Brain microvascular endothelial cell (primary cell): ENCODE measurements around the gene CHMP1A.
"Not testable (repeated sequence)": the region's sequence is repeated elsewhere in the genome, so short reads cannot be mapped to it uniquely, and the experiment has no call there.

Experiments used
- DNase-seq: peaks from one replicate; pipeline ENCODE4 v3.0.0-alpha.2; 2020
- H3K27ac ChIP-seq: fragments of 250-450 bp; sonication (Bioruptor Pico); 2 replicates; pipeline ENCODE4 v1.5.1; 2020; ENCODE audit warnings: mild to moderate bottlenecking, moderate library complexity
- H3K27me3 ChIP-seq: fragments of 250-450 bp; sonication (Bioruptor Pico); replicated peaks from 2 replicates; pipeline ENCODE4 v1.5.1; 2020; ENCODE audit warnings: mild to moderate bottlenecking
- H3K36me3 ChIP-seq: fragments of 250-450 bp; sonication (Bioruptor Pico); replicated peaks from 2 replicates; pipeline ENCODE4 v1.5.1; 2020; ENCODE audit warnings: mild to moderate bottlenecking
- H3K4me3 ChIP-seq: 2 replicates; pipeline ENCODE4 v1.5.1; 2011; ENCODE audit warnings: low read depth, mild to moderate bottlenecking, control low read depth, low read length, moderate library complexity
- in situ Hi-C: cut with HindIII; loops from 2 replicates; pipeline ENCODE4 v1.10.0; 2017; ENCODE audit warnings: low sequenced_read_pairs, low pct_ligation_motif_present
- TF ChIP-seq, protein P1 (sequence below): IDR thresholded peaks from 2 replicates; pipeline ENCODE4 v1.5.1; 2011; ENCODE audit warnings: low read depth, mild to moderate bottlenecking, moderate library complexity, low read length, control low read depth, inconsistent platforms; ENCODE audit errors: missing control alignments

CHMP1A gene

DNA sequence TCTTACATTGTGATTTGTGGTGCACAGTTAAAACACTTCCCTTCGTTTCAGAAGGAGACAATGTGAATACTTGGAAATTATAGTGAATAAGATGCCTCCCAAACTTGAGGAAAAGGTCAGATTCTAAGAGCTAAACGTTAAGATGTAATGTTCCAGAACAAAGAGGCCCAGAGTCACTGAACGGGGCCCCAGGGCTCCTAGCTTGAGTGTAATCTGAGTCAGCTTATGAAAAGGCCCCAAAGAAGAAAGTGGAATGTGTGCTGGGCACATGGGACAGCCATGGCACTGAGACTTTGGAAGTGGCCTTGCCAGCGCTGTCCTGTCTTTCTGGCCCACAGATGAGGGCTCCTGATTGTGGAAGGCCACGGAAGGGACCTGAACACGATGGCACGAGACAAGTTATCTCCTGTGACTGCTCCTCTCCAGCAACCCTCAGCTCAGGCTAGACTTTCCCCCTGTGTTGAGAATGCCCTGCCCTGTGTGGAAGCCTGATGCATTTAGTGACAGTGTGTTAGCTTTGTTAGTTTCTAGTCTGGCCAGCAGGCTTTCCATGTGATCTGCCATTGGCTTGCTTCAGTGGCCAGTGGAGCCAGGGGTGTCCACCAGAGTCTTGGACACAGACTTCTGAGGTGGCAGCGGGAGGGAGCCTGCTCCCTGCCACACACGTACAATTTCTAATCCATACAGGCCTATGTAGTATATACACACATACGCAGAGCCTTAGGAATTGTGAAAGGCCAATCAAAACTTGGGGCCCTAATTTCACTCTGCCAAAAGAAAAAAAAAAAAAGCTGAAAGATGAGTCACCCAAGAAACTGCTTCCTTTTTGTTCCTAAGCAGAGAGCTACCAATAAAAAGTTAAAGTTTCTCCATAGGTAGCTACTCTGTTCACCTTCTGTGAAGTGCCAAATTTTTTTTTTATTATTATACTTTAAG is 13.3 kb upstream of the CHMP1A start:
- no peaks in the 10 kb centered on the region for H3K27me3 ChIP-seq
- TF ChIP-seq, protein P1, sequence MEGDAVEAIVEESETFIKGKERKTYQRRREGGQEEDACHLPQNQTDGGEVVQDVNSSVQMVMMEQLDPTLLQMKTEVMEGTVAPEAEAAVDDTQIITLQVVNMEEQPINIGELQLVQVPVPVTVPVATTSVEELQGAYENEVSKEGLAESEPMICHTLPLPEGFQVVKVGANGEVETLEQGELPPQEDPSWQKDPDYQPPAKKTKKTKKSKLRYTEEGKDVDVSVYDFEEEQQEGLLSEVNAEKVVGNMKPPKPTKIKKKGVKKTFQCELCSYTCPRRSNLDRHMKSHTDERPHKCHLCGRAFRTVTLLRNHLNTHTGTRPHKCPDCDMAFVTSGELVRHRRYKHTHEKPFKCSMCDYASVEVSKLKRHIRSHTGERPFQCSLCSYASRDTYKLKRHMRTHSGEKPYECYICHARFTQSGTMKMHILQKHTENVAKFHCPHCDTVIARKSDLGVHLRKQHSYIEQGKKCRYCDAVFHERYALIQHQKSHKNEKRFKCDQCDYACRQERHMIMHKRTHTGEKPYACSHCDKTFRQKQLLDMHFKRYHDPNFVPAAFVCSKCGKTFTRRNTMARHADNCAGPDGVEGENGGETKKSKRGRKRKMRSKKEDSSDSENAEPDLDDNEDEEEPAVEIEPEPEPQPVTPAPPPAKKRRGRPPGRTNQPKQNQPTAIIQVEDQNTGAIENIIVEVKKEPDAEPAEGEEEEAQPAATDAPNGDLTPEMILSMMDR, result no peak
- H3K27ac ChIP-seq, result no peak overlapping the region
- H3K36me3 ChIP-seq, result no peaks in the 10 kb centered on the region
- H3K4me3 ChIP-seq, result no peak overlapping the region
- DNase-seq, result no peak
- in situ Hi-C loops, result no loop called here

DNA sequence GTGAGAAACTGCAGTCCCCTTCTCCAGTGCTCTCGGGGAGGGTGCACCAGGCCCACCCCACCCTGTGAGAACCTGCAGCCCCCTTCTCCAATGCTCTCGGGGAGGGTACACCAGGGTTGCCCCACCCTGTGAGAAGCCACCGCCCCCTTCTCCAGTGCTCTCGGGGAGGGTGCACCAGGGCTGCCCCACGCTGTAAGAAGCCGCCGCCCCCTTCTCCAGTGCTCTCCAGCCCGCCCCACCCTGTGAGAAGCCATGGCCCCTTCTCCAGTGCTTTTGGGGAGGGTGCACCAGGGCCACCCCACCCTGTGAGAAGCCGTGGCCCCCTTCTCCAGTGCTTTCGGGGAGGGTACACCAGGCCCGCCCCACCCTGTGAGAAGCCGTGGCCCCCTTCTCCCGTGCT is 12.2 kb upstream of the CHMP1A start:
- TF ChIP-seq, protein P1, result no peak
- DNase-seq, result no peak

DNA sequence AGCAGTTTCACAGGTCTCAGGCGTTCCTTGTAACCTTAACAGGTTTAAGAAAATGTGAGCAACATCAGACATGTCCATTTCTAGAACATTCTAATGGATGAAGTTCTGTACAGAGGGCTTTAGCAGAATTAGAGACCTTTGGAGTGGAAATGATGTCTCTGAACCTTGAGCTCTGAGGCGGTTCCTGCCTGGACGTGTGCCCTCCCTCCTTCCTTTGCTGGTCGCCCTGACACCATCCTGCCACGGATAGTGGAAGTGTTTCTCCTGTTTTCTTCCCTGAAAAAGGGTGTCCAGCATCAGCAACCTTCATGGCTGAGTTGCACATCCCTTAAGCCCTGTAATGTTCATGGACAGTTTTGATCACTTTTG is 11.3 kb upstream of the CHMP1A start:
- in situ Hi-C loops, result no loop called here
- TF ChIP-seq, protein P1, result no peak
- peaks cover 2% of the 10 kb centered on the region for H3K36me3 ChIP-seq
- no peak overlapping the region for H3K27ac ChIP-seq
- H3K4me3 ChIP-seq, result no peak overlapping the region
- H3K27me3 ChIP-seq, result no peaks in the 10 kb centered on the region
- no peak for DNase-seq

More for the DNA sequence above, 12.2 kb upstream of the CHMP1A start:
- in situ Hi-C loops, result no loop called here
- Histone ChIP-seq H3K27me3 (no peaks in the 10 kb centered on the region), H3K36me3 (no peaks in the 10 kb centered on the region), H3K4me3 (no peak overlapping the region), H3K27ac (no peak overlapping the region)

DNA sequence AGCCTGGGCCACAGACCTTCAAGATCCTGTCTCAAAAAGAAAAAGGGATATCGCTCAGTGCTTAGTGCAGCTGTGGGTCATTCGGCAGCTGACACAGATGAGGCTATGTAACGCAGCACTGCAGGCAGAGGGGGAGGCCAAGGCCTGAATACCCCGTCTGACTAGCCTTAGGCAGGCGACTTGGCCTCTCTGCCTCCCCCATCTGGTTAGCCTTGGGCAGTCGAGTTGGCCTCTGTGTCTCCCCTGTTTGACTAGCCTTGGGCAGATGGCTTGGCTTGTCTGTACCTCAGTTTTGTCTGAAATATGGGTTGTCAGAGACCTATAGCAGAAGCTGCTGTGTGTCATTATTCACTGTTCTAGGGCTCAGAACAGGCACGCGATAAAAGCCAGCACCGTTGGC is 10.1 kb upstream of the CHMP1A start:
- H3K27me3 ChIP-seq, result no peaks in the 10 kb centered on the region
- H3K4me3 ChIP-seq, result no peak overlapping the region
- in situ Hi-C loops, result no loop called here
- H3K36me3 ChIP-seq, result peaks cover 8% of the 10 kb centered on the region
- TF ChIP-seq, protein P1, result no peak
- DNase-seq, result no peak
- no peak overlapping the region for H3K27ac ChIP-seq

DNA sequence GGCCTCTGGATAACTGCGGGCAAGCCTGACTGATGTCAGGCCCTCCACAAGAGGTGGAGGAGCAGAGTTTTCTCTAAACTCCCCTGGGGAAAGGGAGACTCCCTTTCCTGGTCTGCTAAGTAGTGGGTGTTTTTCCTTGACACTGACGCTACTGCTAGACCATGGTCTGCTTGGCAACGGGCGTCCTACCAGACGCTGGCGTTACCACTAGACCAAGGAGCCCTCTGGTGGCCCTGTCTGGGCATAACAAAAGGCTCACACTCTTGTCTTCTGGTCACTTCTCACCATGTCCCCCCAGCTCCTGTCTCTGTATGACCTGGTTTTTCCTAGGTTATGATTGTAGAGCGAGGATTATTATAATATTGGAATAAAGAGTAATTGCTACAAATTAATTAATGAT is 9.5 kb upstream of the CHMP1A start:
- H3K27me3 ChIP-seq, H3K36me3 ChIP-seq, H3K4me3 ChIP-seq, H3K27ac ChIP-seq, in situ Hi-C loops: not testable (repeated sequence)
- DNase-seq, result peak; percentile 63
- TF ChIP-seq, protein P1, result peak; percentile 69

DNA sequence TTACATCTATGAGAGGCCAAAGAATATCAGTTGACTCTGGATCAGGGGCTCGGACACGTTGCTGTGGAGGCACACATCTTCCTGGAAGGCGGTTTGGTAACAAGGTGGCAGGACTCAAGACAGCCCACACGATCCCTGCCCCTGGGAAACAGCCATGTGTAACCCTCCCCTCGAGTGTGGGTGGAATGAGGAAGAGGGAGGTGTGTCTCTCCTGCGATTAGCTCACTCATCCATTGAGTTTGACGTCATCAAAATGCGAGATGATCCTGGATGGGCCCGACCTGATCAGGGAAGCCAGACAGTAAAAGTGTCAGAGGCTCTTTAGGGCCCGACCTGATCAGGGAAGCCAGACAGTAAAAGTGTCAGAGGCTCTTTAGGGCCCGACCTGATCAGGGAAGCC is 6.7 kb upstream of the CHMP1A start:
- in situ Hi-C loops, H3K27me3 ChIP-seq, DNase-seq, H3K27ac ChIP-seq, H3K4me3 ChIP-seq: not testable (repeated sequence)
- peaks cover 24% of the 10 kb centered on the region for H3K36me3 ChIP-seq
